ENCODE measurements around the gene CFAP97D1. TPM values are rescaled to one million over a fixed set of nuclear protein-coding genes. Genes with fewer than 3 reads are reported as not detected.

The CFAP97D1 gene
- total and polyA plus RNA-seq, 2 experiments from 2014 or later: 0.10 TPM; not detected in 1

DNA sequence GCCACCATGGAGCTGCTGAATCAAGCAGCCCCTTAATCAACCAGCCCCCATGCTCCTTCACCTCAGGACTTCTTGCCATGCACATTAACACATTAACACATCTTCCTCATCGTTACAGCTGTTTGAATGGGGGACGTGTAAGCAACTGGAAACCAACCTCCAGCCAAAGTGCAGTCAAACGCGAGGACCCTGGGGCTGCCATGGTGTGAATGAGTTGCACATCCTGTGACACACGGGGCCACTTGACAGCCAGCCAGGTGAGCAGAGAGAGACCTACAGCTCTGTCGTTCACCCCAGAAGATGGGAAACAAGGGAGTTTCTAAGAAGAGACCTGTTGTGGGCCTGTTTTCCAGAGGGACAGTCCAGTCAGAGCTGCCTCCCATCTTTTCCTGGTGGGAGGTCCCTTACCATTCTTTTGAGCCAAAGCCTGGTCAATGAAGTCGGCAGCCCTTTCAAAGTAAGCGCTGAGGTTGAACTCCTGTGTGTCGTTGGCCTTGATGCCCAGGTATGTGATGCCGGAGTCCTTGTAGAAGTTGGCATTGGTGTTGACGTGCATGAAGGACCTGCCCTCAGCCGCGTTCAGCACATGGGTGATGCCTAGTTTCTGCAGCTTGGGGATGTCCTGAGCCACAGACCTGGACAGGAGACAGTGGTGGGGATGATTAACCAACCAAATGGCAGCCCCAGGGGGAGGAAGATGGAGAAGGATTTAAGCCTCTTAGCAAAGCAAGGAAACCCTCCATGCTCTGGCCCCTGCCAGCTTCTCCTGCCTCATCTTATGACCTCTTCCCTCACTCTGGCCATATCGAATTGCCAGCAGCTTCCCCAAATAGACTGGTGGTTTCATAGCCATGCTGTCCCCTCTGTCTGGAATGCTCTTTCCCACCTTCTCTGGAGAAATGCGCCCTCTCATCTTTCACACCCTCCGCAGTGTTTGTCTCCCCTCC lies 5.7 kb upstream of the CFAP97D1 start:
- 97% methylated on average over 16 of the region's 16 CpGs for WGBS (ENCODE audit: low lambda C conversion rate, missing lambda C conversion rate)
- Histone ChIP-seq H3K36me3 (replicated peaks; ENCODE audit: insufficient read depth, low read depth) (peaks cover 4% of the 10 kb centered on the region), H3K27ac (no peak overlapping the region)

DNA sequence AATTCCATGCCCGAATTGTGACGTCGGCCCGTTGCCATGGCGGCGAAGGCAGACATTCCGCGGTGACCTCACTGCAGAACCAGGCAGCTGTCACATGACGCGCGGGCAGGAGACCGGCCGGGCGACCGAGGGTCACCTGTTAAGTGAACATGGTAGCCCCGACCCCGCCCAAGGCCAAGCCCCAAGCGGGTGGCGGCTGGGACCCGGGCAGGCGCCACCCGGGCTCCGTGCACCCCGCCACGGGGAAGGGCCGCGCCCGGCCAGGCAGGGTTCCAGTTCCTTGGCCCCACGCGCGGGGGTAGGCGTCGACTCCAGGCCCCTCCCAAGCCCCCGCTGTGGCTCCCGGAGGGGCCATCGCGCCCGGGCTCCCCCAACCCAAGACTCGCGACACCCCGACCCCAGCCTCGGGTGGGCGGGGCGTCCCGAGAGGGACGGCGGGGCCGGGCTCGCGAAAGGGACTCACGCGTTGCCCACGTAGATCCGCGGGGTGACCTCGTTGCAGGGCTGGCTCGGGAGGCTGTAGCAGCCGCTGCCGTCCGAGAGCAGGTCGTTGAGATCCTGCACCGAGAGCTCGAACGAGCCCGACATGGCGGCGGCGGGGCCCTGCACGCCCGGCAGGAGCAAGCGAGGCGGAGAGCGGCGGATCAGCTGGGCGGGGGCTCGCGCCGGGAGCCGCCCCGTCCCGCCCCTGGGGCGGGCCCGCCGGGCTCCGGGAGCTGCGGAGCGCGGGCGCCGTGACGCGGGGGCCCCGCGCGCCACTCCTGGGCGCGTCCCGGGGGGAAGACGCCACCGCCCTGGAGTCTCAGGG lies 1.7 kb upstream of the CFAP97D1 start, which contains the start of gene DUSP3:
DUSP3 (minus strand) TSS at position 641 of the 808 bp plus-strand sequence; CDS start at position 588, 53 bp downstream.
- no peaks in the 10 kb centered on the region for H4K20me1 ChIP-seq (ENCODE audit: insufficient read depth, poor library complexity, severe bottlenecking)
- DNase-seq (ENCODE audit: low spot score): peak; percentile 98
- 2% methylated on average over 58 of the region's 100 CpGs for WGBS (ENCODE audit: low lambda C conversion rate, missing lambda C conversion rate)
- peak within 1 kb of the TSS; percentile 90 for H3K4me3 ChIP-seq
- H3K9me2 ChIP-seq (replicated peaks; ENCODE audit: insufficient read depth): no peaks in the 10 kb centered on the region
- TF ChIP-seq EZH2phosphoT487 (IDR thresholded peaks at IDR 0.05; ENCODE audit: low read depth, severe bottlenecking, unreplicated experiment) (no peak), EZH2 (IDR thresholded peaks at IDR 0.05; ENCODE audit: borderline replicate concordance) (no peak)
- TF ChIP-seq, protein P1, sequence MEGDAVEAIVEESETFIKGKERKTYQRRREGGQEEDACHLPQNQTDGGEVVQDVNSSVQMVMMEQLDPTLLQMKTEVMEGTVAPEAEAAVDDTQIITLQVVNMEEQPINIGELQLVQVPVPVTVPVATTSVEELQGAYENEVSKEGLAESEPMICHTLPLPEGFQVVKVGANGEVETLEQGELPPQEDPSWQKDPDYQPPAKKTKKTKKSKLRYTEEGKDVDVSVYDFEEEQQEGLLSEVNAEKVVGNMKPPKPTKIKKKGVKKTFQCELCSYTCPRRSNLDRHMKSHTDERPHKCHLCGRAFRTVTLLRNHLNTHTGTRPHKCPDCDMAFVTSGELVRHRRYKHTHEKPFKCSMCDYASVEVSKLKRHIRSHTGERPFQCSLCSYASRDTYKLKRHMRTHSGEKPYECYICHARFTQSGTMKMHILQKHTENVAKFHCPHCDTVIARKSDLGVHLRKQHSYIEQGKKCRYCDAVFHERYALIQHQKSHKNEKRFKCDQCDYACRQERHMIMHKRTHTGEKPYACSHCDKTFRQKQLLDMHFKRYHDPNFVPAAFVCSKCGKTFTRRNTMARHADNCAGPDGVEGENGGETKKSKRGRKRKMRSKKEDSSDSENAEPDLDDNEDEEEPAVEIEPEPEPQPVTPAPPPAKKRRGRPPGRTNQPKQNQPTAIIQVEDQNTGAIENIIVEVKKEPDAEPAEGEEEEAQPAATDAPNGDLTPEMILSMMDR (IDR thresholded peaks at IDR 0.05; ENCODE audit: poor library complexity): no peak
- peaks cover 30% of the 10 kb centered on the region for H3K79me2 ChIP-seq
- no peaks in the 10 kb centered on the region for H3K9me3 ChIP-seq (ENCODE audit: low read depth)
- peak within 1 kb of the TSS; percentile 83 for H2AFZ ChIP-seq
- H3K36me3 ChIP-seq (replicated peaks; ENCODE audit: insufficient read depth, low read depth): no peaks in the 10 kb centered on the region
- peak within 1 kb of the TSS; percentile 95 for H3K4me2 ChIP-seq
- H3K27me3 ChIP-seq: no peaks in the 10 kb centered on the region
- peak within 1 kb of the TSS; percentile 99 for H3K27ac ChIP-seq
- peaks cover 21% of the 10 kb centered on the region for H3K4me1 ChIP-seq (ENCODE audit: insufficient read depth)

More for the DNA sequence above, 5.7 kb upstream of the CFAP97D1 start:
- peaks cover 30% of the 10 kb centered on the region for H3K79me2 ChIP-seq
- no peaks in the 10 kb centered on the region for H3K27me3 ChIP-seq
- H4K20me1 ChIP-seq (ENCODE audit: insufficient read depth, poor library complexity, severe bottlenecking): no peaks in the 10 kb centered on the region
- H3K9me3 ChIP-seq (ENCODE audit: low read depth): no peaks in the 10 kb centered on the region
- H3K4me3 ChIP-seq: no peak overlapping the region
- TF ChIP-seq EZH2phosphoT487 (IDR thresholded peaks at IDR 0.05; ENCODE audit: low read depth, severe bottlenecking, unreplicated experiment): no peak
- TF ChIP-seq, protein P1 (IDR thresholded peaks at IDR 0.05; ENCODE audit: poor library complexity): no peak
- TF ChIP-seq EZH2 (IDR thresholded peaks at IDR 0.05; ENCODE audit: borderline replicate concordance): no peak
- no peaks in the 10 kb centered on the region for H3K9me2 ChIP-seq (replicated peaks; ENCODE audit: insufficient read depth)
- H2AFZ ChIP-seq: no peak overlapping the region
- DNase-seq (ENCODE audit: low spot score): no peak
- H3K4me1 ChIP-seq (ENCODE audit: insufficient read depth): peaks cover 30% of the 10 kb centered on the region
- H3K4me2 ChIP-seq: no peak overlapping the region

DNA sequence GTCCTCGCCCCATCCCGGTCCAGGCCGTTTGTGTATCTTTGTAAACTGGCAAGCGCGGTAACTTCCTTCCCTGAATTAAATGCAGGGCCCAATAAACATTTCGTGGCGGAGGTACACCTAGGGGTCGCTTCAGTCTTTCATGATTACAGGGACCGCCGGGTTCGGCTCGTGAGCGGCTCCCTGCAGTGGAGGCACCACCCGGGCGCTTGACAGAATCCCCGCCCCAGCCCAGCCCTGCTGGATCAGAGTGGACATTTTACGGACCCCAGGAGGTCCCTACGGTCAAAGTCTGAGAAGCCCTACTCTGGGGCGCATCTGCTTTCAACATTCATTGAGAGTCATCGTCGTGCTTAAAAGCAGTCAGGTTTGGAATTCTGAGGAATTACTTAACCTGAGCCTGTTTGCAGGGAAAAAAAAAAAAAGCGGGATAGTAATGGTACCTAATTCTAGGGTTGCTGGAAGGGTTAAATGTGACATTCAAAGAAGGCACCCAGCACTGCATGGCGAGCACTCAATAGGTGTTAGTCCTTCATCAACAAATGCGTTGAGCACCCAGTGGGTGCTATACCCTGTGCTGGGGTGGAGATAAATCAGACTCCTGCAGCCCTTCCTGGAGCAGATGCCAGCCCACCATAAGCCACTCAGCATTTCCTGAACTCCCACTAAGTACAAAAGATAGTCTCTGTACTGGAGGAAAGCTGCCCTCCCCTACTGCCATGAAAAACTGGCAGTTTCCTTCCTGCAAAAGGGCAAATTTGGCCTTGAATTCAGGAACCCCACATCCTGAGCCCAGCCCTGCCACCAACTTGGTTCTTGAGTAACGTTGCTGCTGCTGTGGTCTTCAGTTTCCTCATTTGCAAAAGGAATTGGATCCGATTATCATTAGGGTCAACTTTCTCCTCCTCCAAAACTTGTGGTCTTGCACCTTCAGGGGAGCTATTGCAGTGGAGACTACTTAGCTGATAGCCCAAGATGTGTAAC lies 800 bp upstream of the CFAP97D1 start:
- Histone ChIP-seq H4K20me1 (ENCODE audit: insufficient read depth, poor library complexity, severe bottlenecking) (no peaks in the 10 kb centered on the region), H3K79me2 (peaks cover 30% of the 10 kb centered on the region), H3K4me2 (peak overlapping the region; percentile 95), H3K9me3 (ENCODE audit: low read depth) (no peaks in the 10 kb centered on the region), H3K4me1 (ENCODE audit: insufficient read depth) (peaks cover 19% of the 10 kb centered on the region), H3K36me3 (replicated peaks; ENCODE audit: insufficient read depth, low read depth) (no peaks in the 10 kb centered on the region), H2AFZ (peak overlapping the region; percentile 83), H3K9me2 (replicated peaks; ENCODE audit: insufficient read depth) (no peaks in the 10 kb centered on the region), H3K27ac (peak overlapping the region; percentile 99), H3K4me3 (peak overlapping the region; percentile 90), H3K27me3 (no peaks in the 10 kb centered on the region)
- 11% methylated on average over 25 of the region's 26 CpGs for WGBS (ENCODE audit: low lambda C conversion rate, missing lambda C conversion rate)
- TF ChIP-seq EZH2phosphoT487 (IDR thresholded peaks at IDR 0.05; ENCODE audit: low read depth, severe bottlenecking, unreplicated experiment): no peak
- TF ChIP-seq, protein P1 (IDR thresholded peaks at IDR 0.05; ENCODE audit: poor library complexity): no peak
- no peak for TF ChIP-seq EZH2 (IDR thresholded peaks at IDR 0.05; ENCODE audit: borderline replicate concordance)
- no peak for DNase-seq (ENCODE audit: low spot score)
